ENCODE results near the gene MRPS18A. TPM values are rescaled to one million over a fixed set of nuclear protein-coding genes. Genes with fewer than 3 reads are reported as not detected.

MRPS18A gene
- total and polyA plus RNA-seq, 2 of the 13 experiments (the other 11 are each of a cell fraction or from before 2014, with no cell fraction given): 87.8 to 89.1 TPM

DNA sequence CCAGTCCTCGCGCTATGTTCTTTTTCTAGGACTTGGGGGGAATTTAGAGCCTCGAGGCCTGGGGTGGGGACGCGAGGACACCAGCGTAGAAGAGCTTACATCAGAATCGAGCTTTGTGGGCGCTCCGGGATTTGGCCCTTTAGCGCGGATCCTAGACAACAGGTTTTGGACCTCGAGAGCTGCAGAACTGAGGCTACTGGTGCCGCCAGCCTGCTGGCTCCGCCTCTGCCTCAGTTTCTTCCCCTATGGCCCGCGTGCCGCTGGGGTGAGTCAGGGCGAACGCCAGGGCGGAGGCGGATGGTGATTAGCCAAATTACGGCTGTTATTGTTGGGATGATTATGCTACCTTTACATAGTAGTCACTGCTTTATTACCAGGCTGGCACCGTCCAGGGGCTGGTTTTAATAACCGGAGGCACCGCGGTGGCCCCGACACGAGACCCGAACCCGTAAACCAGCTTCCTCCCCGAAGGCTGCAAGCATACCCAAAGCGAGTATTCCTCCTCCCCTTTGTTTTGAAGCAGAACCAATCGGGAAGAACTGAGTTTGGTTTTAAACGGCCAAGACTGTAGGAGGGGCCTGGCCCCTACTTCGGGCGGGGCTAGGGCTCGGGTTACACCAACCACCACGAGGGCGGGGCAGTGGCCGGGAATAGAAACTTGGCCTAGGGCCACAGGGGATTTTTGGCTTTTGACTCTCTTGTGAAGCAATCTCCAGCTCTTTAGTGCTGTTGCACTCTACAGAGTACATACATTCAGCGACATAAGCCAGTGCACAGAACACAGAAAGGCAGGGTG is 57.9 kb downstream of the MRPS18A start (continued):
- TF ChIP-seq, protein P1, sequence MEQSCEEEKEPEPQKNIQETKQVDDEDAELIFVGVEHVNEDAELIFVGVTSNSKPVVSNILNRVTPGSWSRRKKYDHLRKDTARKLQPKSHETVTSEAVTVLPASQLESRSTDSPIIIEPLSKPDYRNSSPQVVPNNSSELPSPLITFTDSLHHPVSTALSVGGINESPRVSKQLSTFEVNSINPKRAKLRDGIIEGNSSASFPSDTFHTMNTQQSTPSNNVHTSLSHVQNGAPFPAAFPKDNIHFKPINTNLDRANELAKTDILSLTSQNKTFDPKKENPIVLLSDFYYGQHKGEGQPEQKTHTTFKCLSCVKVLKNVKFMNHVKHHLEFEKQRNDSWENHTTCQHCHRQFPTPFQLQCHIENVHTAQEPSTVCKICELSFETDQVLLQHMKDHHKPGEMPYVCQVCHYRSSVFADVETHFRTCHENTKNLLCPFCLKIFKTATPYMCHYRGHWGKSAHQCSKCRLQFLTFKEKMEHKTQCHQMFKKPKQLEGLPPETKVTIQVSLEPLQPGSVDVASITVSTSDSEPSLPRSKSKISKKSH (CRISPR knock-in tag; IDR thresholded peaks at IDR 0.05; ENCODE audit: borderline replicate concordance): peak; percentile 61; the same call in 1 of the 2 replicates
- TF ChIP-seq POGZ (CRISPR knock-in tag; IDR thresholded peaks at IDR 0.05) (peak; percentile 75), ZNF264 (CRISPR knock-in tag; IDR thresholded peaks at IDR 0.05) (peak; percentile 62; the same call in 1 of the 2 replicates), ZNF552 (CRISPR knock-in tag; IDR thresholded peaks at IDR 0.05; ENCODE audit: borderline replicate concordance) (no peak), ZNF768 (CRISPR knock-in tag; IDR thresholded peaks at IDR 0.05) (peak; percentile 11; the same call in 1 of the 2 replicates), NFYC (CRISPR knock-in tag; IDR thresholded peaks at IDR 0.05) (peak; percentile 78), SMYD3 (CRISPR knock-in tag; IDR thresholded peaks at IDR 0.05) (peak; percentile 24; the same call in 1 of the 2 replicates), REL (CRISPR knock-in tag; conservative IDR thresholded peaks at IDR 0.05) (peak; percentile 58; the same call in 1 of the 2 replicates), FOXK1 (CRISPR knock-in tag; IDR thresholded peaks at IDR 0.05; ENCODE audit: borderline replicate concordance, low read depth) (peak; percentile 71; the same call in 1 of the 2 replicates), HOXA3 (CRISPR knock-in tag; IDR thresholded peaks at IDR 0.05) (peak; percentile 9; the same call in 1 of the 2 replicates), ARID2 (CRISPR knock-in tag; IDR thresholded peaks at IDR 0.05; ENCODE audit: borderline replicate concordance) (peak; percentile 84; the same call in 1 of the 2 replicates), POLR2AphosphoS5 (IDR thresholded peaks at IDR 0.05; ENCODE audit: low read depth, low read length) (peak; percentile 86), TOPORS (CRISPR knock-in tag; IDR thresholded peaks at IDR 0.05) (0 out of 2 replicates have a peak, but pooled peaks have one; percentile 22), ZNF572 (CRISPR knock-in tag; IDR thresholded peaks at IDR 0.05) (peak; percentile 29; the same call in 1 of the 2 replicates)
- TF ChIP-seq, protein P2, sequence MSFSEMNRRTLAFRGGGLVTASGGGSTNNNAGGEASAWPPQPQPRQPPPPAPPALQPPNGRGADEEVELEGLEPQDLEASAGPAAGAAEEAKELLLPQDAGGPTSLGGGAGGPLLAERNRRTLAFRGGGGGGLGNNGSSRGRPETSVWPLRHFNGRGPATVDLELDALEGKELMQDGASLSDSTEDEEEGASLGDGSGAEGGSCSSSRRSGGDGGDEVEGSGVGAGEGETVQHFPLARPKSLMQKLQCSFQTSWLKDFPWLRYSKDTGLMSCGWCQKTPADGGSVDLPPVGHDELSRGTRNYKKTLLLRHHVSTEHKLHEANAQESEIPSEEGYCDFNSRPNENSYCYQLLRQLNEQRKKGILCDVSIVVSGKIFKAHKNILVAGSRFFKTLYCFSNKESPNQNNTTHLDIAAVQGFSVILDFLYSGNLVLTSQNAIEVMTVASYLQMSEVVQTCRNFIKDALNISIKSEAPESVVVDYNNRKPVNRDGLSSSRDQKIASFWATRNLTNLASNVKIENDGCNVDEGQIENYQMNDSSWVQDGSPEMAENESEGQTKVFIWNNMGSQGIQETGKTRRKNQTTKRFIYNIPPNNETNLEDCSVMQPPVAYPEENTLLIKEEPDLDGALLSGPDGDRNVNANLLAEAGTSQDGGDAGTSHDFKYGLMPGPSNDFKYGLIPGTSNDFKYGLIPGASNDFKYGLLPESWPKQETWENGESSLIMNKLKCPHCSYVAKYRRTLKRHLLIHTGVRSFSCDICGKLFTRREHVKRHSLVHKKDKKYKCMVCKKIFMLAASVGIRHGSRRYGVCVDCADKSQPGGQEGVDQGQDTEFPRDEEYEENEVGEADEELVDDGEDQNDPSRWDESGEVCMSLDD (CRISPR knock-in tag; IDR thresholded peaks at IDR 0.05; ENCODE audit: borderline replicate concordance): no peak
- TF ChIP-seq, protein P3, sequence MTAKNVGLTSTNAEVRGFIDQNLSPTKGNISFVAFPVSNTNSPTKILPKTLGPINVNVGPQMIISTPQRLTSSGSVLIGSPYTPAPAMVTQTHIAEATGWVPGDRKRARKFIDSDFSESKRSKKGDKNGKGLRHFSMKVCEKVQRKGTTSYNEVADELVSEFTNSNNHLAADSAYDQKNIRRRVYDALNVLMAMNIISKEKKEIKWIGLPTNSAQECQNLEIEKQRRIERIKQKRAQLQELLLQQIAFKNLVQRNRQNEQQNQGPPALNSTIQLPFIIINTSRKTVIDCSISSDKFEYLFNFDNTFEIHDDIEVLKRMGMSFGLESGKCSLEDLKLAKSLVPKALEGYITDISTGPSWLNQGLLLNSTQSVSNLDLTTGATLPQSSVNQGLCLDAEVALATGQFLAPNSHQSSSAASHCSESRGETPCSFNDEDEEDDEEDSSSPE (CRISPR knock-in tag; IDR thresholded peaks at IDR 0.05): 0 out of 2 replicates have a peak, but pooled peaks have one; percentile 34
- TF ChIP-seq, protein P4, sequence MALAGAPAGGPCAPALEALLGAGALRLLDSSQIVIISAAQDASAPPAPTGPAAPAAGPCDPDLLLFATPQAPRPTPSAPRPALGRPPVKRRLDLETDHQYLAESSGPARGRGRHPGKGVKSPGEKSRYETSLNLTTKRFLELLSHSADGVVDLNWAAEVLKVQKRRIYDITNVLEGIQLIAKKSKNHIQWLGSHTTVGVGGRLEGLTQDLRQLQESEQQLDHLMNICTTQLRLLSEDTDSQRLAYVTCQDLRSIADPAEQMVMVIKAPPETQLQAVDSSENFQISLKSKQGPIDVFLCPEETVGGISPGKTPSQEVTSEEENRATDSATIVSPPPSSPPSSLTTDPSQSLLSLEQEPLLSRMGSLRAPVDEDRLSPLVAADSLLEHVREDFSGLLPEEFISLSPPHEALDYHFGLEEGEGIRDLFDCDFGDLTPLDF (CRISPR knock-in tag; IDR thresholded peaks at IDR 0.05): peak; percentile 1; the same call in 1 of the 2 replicates
- TF ChIP-seq, protein P5, sequence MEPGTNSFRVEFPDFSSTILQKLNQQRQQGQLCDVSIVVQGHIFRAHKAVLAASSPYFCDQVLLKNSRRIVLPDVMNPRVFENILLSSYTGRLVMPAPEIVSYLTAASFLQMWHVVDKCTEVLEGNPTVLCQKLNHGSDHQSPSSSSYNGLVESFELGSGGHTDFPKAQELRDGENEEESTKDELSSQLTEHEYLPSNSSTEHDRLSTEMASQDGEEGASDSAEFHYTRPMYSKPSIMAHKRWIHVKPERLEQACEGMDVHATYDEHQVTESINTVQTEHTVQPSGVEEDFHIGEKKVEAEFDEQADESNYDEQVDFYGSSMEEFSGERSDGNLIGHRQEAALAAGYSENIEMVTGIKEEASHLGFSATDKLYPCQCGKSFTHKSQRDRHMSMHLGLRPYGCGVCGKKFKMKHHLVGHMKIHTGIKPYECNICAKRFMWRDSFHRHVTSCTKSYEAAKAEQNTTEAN (CRISPR knock-in tag; conservative IDR thresholded peaks at IDR 0.05): peak; percentile 74
- TF ChIP-seq, protein P6, sequence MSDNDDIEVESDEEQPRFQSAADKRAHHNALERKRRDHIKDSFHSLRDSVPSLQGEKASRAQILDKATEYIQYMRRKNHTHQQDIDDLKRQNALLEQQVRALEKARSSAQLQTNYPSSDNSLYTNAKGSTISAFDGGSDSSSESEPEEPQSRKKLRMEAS (IDR thresholded peaks at IDR 0.05): peak; percentile 89

Data from HepG2 (cell line).